GM23338 (cell line): Measurements from ENCODE around the gene PROSER2. TPM values are rescaled to one million over a fixed set of nuclear protein-coding genes. Genes with fewer than 3 reads are reported as not detected.

Source experiments
- ATAC-seq: fragments of 200-7000 bp; cut with Tn5 transposase; 3 replicates; pipeline ENCODE4 v1.9.1; 2020
- DNase-seq: peaks from one replicate; pipeline ENCODE4 v3.0.0-alpha.2; 2015; ENCODE audit warnings: low spot score
- H2AFZ ChIP-seq: fragments of 200-600 bp; sonication (generic); 2 replicates; pipeline ENCODE4 v1.8.0; 2016; ENCODE audit warnings: antibody characterized with exemption, mild to moderate bottlenecking, moderate library complexity
- H3F3A ChIP-seq: fragments of 200-600 bp; sonication (generic); replicated peaks from 2 replicates; pipeline ENCODE4 v1.8.0; 2017; ENCODE audit warnings: antibody characterized with exemption, mixed run types, low read depth
- H3K27ac ChIP-seq: fragments of 200-600 bp; sonication (generic); 2 replicates; pipeline ENCODE4 v1.6.1; 2016; ENCODE audit warnings: low read depth
- H3K27me3 ChIP-seq: fragments of 200-600 bp; sonication (generic); 2 replicates; pipeline ENCODE4 v1.8.0; 2016; ENCODE audit warnings: mild to moderate bottlenecking, mixed run types, moderate library complexity; ENCODE audit not compliant: insufficient read depth
- H3K36me3 ChIP-seq: fragments of 200-600 bp; sonication (generic); 2 replicates; pipeline ENCODE4 v1.8.0; 2016; ENCODE audit warnings: mild to moderate bottlenecking; ENCODE audit not compliant: insufficient read depth
- H3K4me1 ChIP-seq: fragments of 200-600 bp; sonication (generic); 2 replicates; pipeline ENCODE4 v1.8.0; 2016; ENCODE audit warnings: mild to moderate bottlenecking, moderate library complexity; ENCODE audit not compliant: insufficient read depth
- H3K4me2 ChIP-seq: fragments of 200-600 bp; sonication (generic); 2 replicates; pipeline ENCODE4 v1.7.1; 2017; ENCODE audit warnings: mixed run types
- H3K4me3 ChIP-seq: fragments of 200-600 bp; sonication (generic); 2 replicates; pipeline ENCODE4 v1.6.1; 2016; ENCODE audit warnings: mixed run types
- H3K79me2 ChIP-seq: fragments of 200-600 bp; sonication (generic); replicated peaks from 2 replicates; pipeline ENCODE4 v1.8.0; 2017; ENCODE audit warnings: mild to moderate bottlenecking; ENCODE audit not compliant: insufficient read depth
- H3K9me2 ChIP-seq: fragments of 200-600 bp; sonication (generic); 2 replicates; pipeline ENCODE4 v1.8.0; 2017; ENCODE audit not compliant: insufficient read depth
- H4K20me1 ChIP-seq: fragments of 200-600 bp; sonication (generic); replicated peaks from 2 replicates; pipeline ENCODE4 v1.8.0; 2017; ENCODE audit warnings: mild to moderate bottlenecking; ENCODE audit not compliant: insufficient read depth
- H3K27ac Mint-ChIP-seq: 2 replicates; pipeline ENCODE4 v1.8.0; 2020; ENCODE audit warnings: inconsistent platforms, mild to moderate bottlenecking, moderate library complexity, mixed read lengths
- H3K27me3 Mint-ChIP-seq: 3 replicates; pipeline ENCODE4 v1.8.0; 2022; ENCODE audit warnings: low read depth, mild to moderate bottlenecking, moderate library complexity, mixed read lengths, inconsistent platforms; ENCODE audit not compliant: insufficient read depth, poor library complexity
- H3K36me3 Mint-ChIP-seq: 3 replicates; pipeline ENCODE4 v1.8.0; 2021; ENCODE audit warnings: low read depth, mild to moderate bottlenecking, inconsistent platforms, moderate library complexity, mixed read lengths
- H3K4me1 Mint-ChIP-seq: 3 replicates; pipeline ENCODE4 v1.8.0; 2020; ENCODE audit warnings: mild to moderate bottlenecking, inconsistent platforms, mixed read lengths
- H3K4me3 Mint-ChIP-seq: 3 replicates; pipeline ENCODE4 v1.8.0; 2021; ENCODE audit warnings: moderate library complexity, mild to moderate bottlenecking, inconsistent platforms, mixed read lengths
- H3K9me3 Mint-ChIP-seq: 3 replicates; pipeline ENCODE4 v1.8.0; 2020; ENCODE audit warnings: moderate library complexity, mild to moderate bottlenecking, inconsistent platforms, mixed read lengths
- CREB1 ChIP-seq: fragments of 250-450 bp; sonication (Bioruptor Pico); IDR thresholded peaks from 2 replicates; pipeline ENCODE4 v1.5.0; 2020; ENCODE audit warnings: low read depth, mild to moderate bottlenecking, moderate library complexity
- ETS1 ChIP-seq: IDR thresholded peaks from 2 replicates; pipeline ENCODE4 v1.6.1; 2016; ENCODE audit warnings: antibody characterized with exemption
- EZH2phosphoT487 ChIP-seq: fragments of 200-600 bp; sonication (generic); IDR thresholded peaks from one replicate; pipeline ENCODE4 v1.8.1; 2018; ENCODE audit warnings: antibody characterized with exemption; ENCODE audit not compliant: unreplicated experiment
- POLR2AphosphoS5 ChIP-seq: IDR thresholded peaks from 2 replicates; pipeline ENCODE4 v1.6.1; 2016; ENCODE audit warnings: antibody characterized with exemption, low read depth
- REST ChIP-seq: IDR thresholded peaks from one replicate; pipeline ENCODE4 v1.6.1; 2018; ENCODE audit warnings: antibody characterized with exemption; ENCODE audit not compliant: unreplicated experiment
- STAT1 ChIP-seq: IDR thresholded peaks from one replicate; pipeline ENCODE4 v1.6.1; 2016; ENCODE audit warnings: antibody characterized with exemption; ENCODE audit not compliant: unreplicated experiment
- ZNF114 ChIP-seq: fragments of 250-450 bp; sonication (Bioruptor Pico); IDR thresholded peaks from 2 replicates; pipeline ENCODE4 v1.5.0; 2020; ENCODE audit warnings: mild to moderate bottlenecking, moderate library complexity
- ZNF462 ChIP-seq: fragments of 250-450 bp; sonication (Bioruptor Pico); IDR thresholded peaks from 2 replicates; pipeline ENCODE4 v1.5.0; 2020; ENCODE audit warnings: mild to moderate bottlenecking, moderate library complexity
- polyA plus RNA-seq: library from polyadenylated mRNA; unstranded; fragments of >200 nt; fragmentation: Nextera tagmentation; extraction: Ambion mirVana; gene quantifications from 2 replicates; pipeline ENCODE4 v1.2.1, GENCODE V29; 2016
- total RNA-seq: library from RNA; depleted of rRNA; stranded (reverse); fragments of >200 nt; shearing (Covaris generic); gene quantifications from 2 replicates; pipeline ENCODE4 v1.2.3, GENCODE V29; 2014

The PROSER2 gene
- total and polyA plus RNA-seq, 2 experiments from 2014 or later, result 4.2 to 10.8 TPM

- TF ChIP-seq ZNF462 (CRISPR knock-in tag), result no peak
- TF ChIP-seq CREB1, result no peak
Observed at GRCh38 chr10:11805792-11806191, 17.4 kb upstream of the PROSER2 start (continued).

GRCh38 chr10:11806706-11807105 is 16.4 kb upstream of the PROSER2 start:
- no peaks in the 10 kb centered on the region; the same call in 1 of the 2 replicates for H3K4me1 ChIP-seq
- no peaks in the 10 kb centered on the region for H3K9me2 ChIP-seq
- Mint-ChIP-seq H3K27ac (no peak overlapping the region), H3K4me1 (peaks cover 6% of the 10 kb centered on the region), H3K4me3 (no peak overlapping the region), H3K27me3 (no peaks in the 10 kb centered on the region), H3K9me3 (peaks cover 9% of the 10 kb centered on the region; the same call in 1 of the 3 replicates), H3K36me3 (no peaks in the 10 kb centered on the region)
- no peaks in the 10 kb centered on the region for H3K27me3 ChIP-seq
- H3F3A ChIP-seq, result no peaks in the 10 kb centered on the region
- no peak overlapping the region for H3K4me3 ChIP-seq
- no peak overlapping the region for H3K27ac ChIP-seq
- no peak for ATAC-seq
- no peaks in the 10 kb centered on the region for H3K79me2 ChIP-seq
- no peaks in the 10 kb centered on the region for H4K20me1 ChIP-seq
- no peak for DNase-seq
- no peaks in the 10 kb centered on the region for H3K36me3 ChIP-seq
- H2AFZ ChIP-seq, result peak overlapping the region; percentile 81; the same call in 1 of the 2 replicates
- H3K4me2 ChIP-seq, result no peak overlapping the region
- TF ChIP-seq EZH2phosphoT487 (no peak), ZNF114 (CRISPR knock-in tag) (no peak), STAT1 (no peak), ETS1 (no peak), REST (no peak), POLR2AphosphoS5 (no peak)
